NB4 (cell line): ENCODE results near the gene EPS8L2.

Source experiments
- DNase-seq: peaks from one replicate; pipeline ENCODE4 v3.0.0; 2010; ENCODE audit warnings: low read depth
- H3K4me3 ChIP-seq: one replicate; pipeline ENCODE4 v1.5.1; 2011; ENCODE audit warnings: mild to moderate bottlenecking, low read depth, low read length, moderate library complexity
- MYC ChIP-seq: IDR thresholded peaks from 2 replicates; pipeline ENCODE4 v1.6.1; 2011; ENCODE audit warnings: low read depth, low read length
- POLR2A ChIP-seq: IDR thresholded peaks from 2 replicates; pipeline ENCODE4 v1.6.1; 2011; ENCODE audit warnings: mild to moderate bottlenecking; ENCODE audit not compliant: insufficient read length; ENCODE audit errors: extremely low read depth
- TF ChIP-seq, protein P1 (sequence below): IDR thresholded peaks from 2 replicates; pipeline ENCODE4 v1.6.1; 2011; ENCODE audit warnings: low read depth, low read length
- TF ChIP-seq, protein P2 (sequence below): IDR thresholded peaks from one replicate; pipeline ENCODE4 v1.5.1; 2012; ENCODE audit warnings: low read depth, low read length

Gene EPS8L2

DNA sequence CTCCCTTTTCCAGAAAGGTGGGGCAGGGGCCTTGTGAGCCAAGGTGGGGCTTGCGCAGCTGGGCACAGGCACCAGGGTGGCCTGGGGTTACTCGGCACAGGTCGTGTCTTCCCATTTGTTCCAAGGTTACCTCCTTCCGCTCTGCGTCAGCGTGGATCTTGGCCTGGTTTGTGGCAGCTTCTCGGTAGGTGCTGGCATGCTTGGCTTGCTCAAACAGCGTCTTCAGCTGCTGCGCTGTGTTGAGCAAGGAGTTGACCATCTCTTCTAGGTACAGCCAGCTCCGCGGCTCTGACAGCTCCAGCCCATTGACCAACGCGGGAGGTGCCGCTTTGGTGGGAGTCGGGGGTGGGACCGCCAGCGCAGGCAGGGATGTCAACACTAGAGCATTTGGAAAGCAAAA, 31.6 kb upstream of the EPS8L2 start:
- DNase-seq, result no peak
- TF ChIP-seq POLR2A (no peak), MYC (no peak)
- TF ChIP-seq, protein P1, sequence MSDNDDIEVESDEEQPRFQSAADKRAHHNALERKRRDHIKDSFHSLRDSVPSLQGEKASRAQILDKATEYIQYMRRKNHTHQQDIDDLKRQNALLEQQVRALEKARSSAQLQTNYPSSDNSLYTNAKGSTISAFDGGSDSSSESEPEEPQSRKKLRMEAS, result no peak
- TF ChIP-seq, protein P2, sequence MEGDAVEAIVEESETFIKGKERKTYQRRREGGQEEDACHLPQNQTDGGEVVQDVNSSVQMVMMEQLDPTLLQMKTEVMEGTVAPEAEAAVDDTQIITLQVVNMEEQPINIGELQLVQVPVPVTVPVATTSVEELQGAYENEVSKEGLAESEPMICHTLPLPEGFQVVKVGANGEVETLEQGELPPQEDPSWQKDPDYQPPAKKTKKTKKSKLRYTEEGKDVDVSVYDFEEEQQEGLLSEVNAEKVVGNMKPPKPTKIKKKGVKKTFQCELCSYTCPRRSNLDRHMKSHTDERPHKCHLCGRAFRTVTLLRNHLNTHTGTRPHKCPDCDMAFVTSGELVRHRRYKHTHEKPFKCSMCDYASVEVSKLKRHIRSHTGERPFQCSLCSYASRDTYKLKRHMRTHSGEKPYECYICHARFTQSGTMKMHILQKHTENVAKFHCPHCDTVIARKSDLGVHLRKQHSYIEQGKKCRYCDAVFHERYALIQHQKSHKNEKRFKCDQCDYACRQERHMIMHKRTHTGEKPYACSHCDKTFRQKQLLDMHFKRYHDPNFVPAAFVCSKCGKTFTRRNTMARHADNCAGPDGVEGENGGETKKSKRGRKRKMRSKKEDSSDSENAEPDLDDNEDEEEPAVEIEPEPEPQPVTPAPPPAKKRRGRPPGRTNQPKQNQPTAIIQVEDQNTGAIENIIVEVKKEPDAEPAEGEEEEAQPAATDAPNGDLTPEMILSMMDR, result no peak
- H3K4me3 ChIP-seq, result no peak overlapping the region

DNA sequence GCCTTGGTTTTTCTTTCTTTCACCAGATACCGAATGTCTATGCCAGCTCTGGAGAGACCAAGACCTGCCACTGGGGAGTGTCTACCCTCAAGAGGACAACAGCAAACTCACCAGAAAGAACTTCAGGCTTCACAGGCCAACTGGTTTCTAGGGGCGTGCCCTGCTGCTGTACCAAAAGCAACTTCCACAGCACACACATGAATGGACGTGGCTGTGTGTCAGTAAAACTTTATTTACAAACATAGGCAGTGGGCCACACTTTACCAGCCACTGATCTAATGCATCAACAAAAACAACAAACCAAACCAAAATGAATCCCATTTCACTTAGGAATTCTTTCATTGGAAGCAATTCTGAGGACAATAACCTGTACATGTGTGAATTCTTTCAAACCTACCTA, 27.7 kb upstream of the EPS8L2 start:
- TF ChIP-seq, protein P1, result no peak
- no peak for TF ChIP-seq POLR2A
- TF ChIP-seq MYC, result no peak
- TF ChIP-seq, protein P2, result no peak
- no peak overlapping the region for H3K4me3 ChIP-seq
- DNase-seq, result no peak

DNA sequence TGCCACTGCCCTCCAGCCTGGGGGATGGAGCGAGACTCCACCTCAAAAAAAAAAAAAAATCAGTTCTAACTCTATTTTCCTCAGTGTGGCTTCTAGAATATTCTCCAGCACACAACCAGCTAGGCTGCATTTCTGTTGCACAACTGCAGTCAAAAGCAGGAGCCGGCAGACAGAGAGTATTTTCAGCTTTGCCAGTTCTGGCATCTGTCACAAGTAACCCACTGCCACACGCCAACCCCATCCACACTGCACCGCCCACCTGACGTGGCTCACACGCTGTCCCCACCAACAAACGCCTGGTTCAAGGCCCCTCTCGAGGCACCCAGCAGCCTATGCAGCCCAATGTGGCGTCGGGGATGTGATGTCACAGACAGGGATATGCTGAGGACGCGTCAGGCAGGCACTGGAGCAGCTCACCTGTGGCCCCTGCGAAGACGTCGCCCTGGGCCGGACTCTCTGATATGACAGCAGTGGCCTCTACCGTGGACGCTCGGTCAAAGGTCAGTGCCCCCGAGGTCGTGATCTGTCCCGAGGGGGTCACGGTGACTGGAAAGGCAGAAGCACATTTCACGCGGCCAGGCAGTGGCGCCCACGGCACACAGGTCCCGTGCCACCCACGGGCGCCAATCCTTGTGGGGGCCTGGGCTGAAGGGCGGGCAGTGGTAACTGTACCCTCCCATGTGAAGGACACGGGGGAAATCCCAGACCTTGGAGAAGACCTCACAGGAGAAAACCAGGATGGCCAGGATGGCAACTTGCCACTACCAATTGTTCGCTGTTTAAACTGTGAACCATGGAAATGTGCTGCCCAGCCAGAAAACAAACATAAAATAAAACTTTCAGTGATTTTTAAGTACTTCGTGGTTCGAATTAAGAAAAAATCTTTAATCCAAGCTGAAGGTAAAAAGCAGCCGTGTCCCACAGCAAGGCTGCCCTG, 26.5 kb upstream of the EPS8L2 start:
- TF ChIP-seq, protein P1, result no peak
- TF ChIP-seq POLR2A (no peak), MYC (no peak)
- TF ChIP-seq, protein P2, result no peak

DNA sequence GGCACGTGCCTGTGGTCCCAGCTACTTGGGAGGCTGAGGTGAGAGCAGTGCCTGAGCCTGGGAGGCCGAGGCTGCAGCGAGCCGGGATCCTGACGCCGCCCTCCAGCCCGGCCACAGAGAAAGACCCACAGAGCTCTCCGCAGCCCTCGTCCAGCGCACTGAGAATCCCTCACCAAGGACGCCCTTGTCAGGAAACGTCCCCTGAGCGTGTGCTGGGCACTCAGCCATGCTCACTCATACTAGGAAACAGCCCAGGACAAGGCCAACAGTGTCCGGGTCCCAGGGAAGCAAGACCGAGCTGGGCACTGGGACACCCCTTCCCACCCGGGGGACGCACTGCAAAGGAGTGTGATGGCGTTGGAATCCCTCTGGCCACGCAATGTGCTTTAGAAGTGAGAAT, 25.6 kb upstream of the EPS8L2 start:
- TF ChIP-seq POLR2A, result no peak
- DNase-seq, result no peak
- H3K4me3 ChIP-seq, result no peak overlapping the region

More for the DNA sequence above, 26.5 kb upstream of the EPS8L2 start:
- no peak for DNase-seq
- H3K4me3 ChIP-seq, result no peak overlapping the region

DNA sequence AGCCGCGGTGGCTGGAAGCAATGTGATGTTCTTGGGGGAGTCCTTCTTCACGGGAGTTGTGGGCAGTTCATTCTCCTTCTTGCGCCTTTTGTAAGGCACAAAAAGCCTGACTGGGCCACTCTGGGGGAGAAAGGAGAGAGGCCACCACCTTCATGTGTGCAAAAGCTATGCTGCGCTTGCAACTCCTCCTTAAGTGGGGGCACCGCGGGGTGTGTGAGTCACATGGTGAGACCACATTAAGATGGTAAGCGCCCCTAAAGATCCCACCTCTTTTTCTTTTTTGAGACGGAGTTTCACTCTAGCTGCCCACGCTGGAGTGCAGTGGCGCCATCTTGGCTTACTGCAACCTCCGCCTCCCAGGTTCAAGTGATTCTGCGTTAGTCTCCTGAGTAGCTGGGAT, 25.1 kb upstream of the EPS8L2 start:
- no peak overlapping the region for H3K4me3 ChIP-seq
- TF ChIP-seq MYC, result no peak
- DNase-seq, result no peak

DNA sequence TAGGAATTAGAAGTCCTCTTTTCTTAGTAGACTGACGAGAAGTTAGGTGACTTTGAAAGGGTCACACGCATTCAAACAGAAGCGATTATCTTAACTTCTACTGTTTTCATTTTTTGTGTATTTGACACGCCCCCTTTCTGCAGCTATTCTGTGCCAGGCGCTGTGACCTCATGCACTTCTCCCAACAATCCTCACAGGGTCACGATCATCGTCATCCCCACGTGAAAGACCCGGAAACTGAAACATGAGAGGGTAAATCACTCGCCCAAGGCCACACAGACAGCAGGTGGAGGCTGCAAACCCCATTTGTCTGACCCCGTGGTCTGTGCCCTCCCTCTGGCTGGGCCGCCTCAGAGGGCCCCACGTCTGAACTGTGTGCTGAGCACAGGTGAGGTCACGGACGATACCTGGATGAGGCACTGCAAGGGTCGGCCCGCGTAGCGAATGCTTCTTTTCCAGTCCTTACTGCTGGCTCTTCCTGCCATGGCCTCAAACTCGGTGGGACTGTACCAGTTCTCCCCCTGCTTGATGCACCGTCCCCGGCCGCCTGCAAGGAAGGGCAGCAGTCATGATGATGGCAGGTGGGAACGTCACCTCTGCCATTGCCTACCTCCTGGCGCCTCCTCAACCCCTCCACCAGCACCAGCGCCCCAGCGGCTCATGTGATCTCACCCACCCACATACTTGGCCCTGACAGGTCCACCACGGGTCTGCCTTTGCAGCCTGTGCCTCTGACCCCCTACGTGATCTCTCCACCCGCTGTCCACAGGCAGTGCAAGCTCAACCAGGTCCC, 19.4 kb upstream of the EPS8L2 start:
- TF ChIP-seq, protein P1, result no peak
- TF ChIP-seq, protein P2, result no peak
- TF ChIP-seq POLR2A (no peak), MYC (no peak)
- H3K4me3 ChIP-seq, result no peak overlapping the region
- DNase-seq, result no peak
